ENCODE data around the gene IDH1. TPM values are rescaled to one million over a fixed set of nuclear protein-coding genes. Genes with fewer than 3 reads are reported as not detected.
A peak's percentile ranks its signal among the peaks of the same experiment; 100 is the strongest.
"Not testable (repeated sequence)": the region's sequence is repeated elsewhere in the genome, so short reads cannot be mapped to it uniquely, and the experiment has no call there.

Gene IDH1
- total and polyA plus RNA-seq, 7 donors = 34.2 to 287 (median 46.4) TPM

GRCh38 chr2:208265801-208266552, 11.1 kb upstream of the IDH1 start, which contains the start of gene PIKFYVE:
Gene PIKFYVE, plus strand, starts transcription at chr2:208266255. Its CDS starts 5,265 bp downstream, at chr2:208271520.
- H3K9me3 ChIP-seq = no peaks in the 10 kb centered on the region
- peak within 1 kb of the TSS; percentile 78 to 98 (median 92) for H3K4me3 ChIP-seq
- whole genome bisulfite sequencing, 2 donors = 0% methylated on average over 50 of the region's 50 CpGs
- DNase-seq = peak; percentile 98
- H3K4me1 ChIP-seq = peaks cover 0 to 42% (median 35%) of the 10 kb centered on the region in 4 donors
- TF ChIP-seq POLR2AphosphoS5 (IDR thresholded peaks at IDR 0.05) (peak; percentile 65 to 93 (median 78)), POLR2A (IDR thresholded peaks at IDR 0.05) (peak; percentile 59 to 73), EP300 (IDR thresholded peaks at IDR 0.05) (peak in 3 of 4 donors; percentile 22 to 82 (median 40)), CTCF (IDR thresholded peaks at IDR 0.05) (no peak)
- no peaks in the 10 kb centered on the region for H3K36me3 ChIP-seq
- intact Hi-C loops (cut with DNase I) = loop anchor here (1.0 to 10.0 kb wide), 4 partner anchors 12 to 1121 kb away; partner anchors contain the start of gene CCNYL1
- H3K27ac ChIP-seq = peak within 1 kb of the TSS; percentile 93 to 98 (median 96)
- no peaks in the 10 kb centered on the region for H3K27me3 ChIP-seq

GRCh38 chr2:208265371-208265800, 10.5 kb upstream of the IDH1 start:
- no peak for TF ChIP-seq EP300 (IDR thresholded peaks at IDR 0.05)
- no peak for TF ChIP-seq CTCF (IDR thresholded peaks at IDR 0.05)
- no peak for TF ChIP-seq POLR2A (IDR thresholded peaks at IDR 0.05)
- peak in 2 of 4 donors; percentile 9 to 11 for TF ChIP-seq POLR2AphosphoS5 (IDR thresholded peaks at IDR 0.05)
- WGBS, 2 donors = 6 to 9% methylated on average over 9 of the region's 9 CpGs
- Histone ChIP-seq H3K4me1 (peaks cover 0 to 42% (median 35%) of the 10 kb centered on the region in 4 donors), H3K27me3 (no peaks in the 10 kb centered on the region), H3K9me3 (no peaks in the 10 kb centered on the region), H3K4me3 (peak overlapping the region; percentile 78 to 98 (median 92)), H3K36me3 (no peaks in the 10 kb centered on the region), H3K27ac (peak overlapping the region; percentile 93 to 98 (median 96))
- no peak for DNase-seq
- intact Hi-C loops (cut with DNase I) = loop anchor here (10.0 kb wide), 3 partner anchors 551 to 1121 kb away; partner anchors contain the start of gene CCNYL1

GRCh38 chr2:208256849-208257813, 2.3 kb upstream of the IDH1 start:
- H3K36me3 ChIP-seq, DNase-seq, H3K4me3 ChIP-seq, H3K27me3 ChIP-seq, H3K9me3 ChIP-seq: not testable (repeated sequence)
- Histone ChIP-seq H3K4me1 (peaks cover 0 to 36% (median 22%) of the 10 kb centered on the region in 4 donors), H3K27ac (peak overlapping the region in 3 of 4 donors; percentile 55 to 85 (median 69))
- 44 to 67% methylated on average over 12 of the region's 12 CpGs for WGBS, 2 donors
- intact Hi-C loops (cut with DNase I) = loop anchor here (10.0 kb wide), 1 partner anchor 632 kb away; the partner anchor contains the start of gene METTL21A

GRCh38 chr2:208256192-208256782, 1.4 kb upstream of the IDH1 start:
- TF ChIP-seq CTCF (IDR thresholded peaks at IDR 0.05) = no peak
- no peak for TF ChIP-seq POLR2A (IDR thresholded peaks at IDR 0.05)
- TF ChIP-seq EP300 (IDR thresholded peaks at IDR 0.05) = no peak
- no peak for TF ChIP-seq POLR2AphosphoS5 (IDR thresholded peaks at IDR 0.05)
- no peak overlapping the region for H3K4me3 ChIP-seq
- WGBS, 2 donors = 57 to 68% methylated on average over 10 of the region's 10 CpGs
- no peak for DNase-seq
- peaks cover 0 to 13% (median 2%) of the 10 kb centered on the region in 4 donors for H3K36me3 ChIP-seq
- H3K27me3 ChIP-seq = no peaks in the 10 kb centered on the region
- peaks cover 0 to 43% (median 22%) of the 10 kb centered on the region in 4 donors for H3K4me1 ChIP-seq
- H3K9me3 ChIP-seq = no peaks in the 10 kb centered on the region
- intact Hi-C loops (cut with DNase I) = loop anchor here (10.0 kb wide), 1 partner anchor 631 kb away; the partner anchor contains the start of gene METTL21A
- peak overlapping the region in 3 of 4 donors; percentile 55 to 85 (median 69) for H3K27ac ChIP-seq
